GM19239 (cell line): Measurements from ENCODE around the gene SETD1B.

Experiments used
- DNase-seq: peaks from one replicate; pipeline ENCODE4 v3.0.0; 2011; ENCODE audit warnings: low spot score; ENCODE audit not compliant: insufficient read length
- FAIRE-seq: peaks from 2 replicates; lab custom pipeline; 2011; peaks lifted over from hg19 to GRCh38; lab: Jason Lieb, UNC

Gene SETD1B

DNA sequence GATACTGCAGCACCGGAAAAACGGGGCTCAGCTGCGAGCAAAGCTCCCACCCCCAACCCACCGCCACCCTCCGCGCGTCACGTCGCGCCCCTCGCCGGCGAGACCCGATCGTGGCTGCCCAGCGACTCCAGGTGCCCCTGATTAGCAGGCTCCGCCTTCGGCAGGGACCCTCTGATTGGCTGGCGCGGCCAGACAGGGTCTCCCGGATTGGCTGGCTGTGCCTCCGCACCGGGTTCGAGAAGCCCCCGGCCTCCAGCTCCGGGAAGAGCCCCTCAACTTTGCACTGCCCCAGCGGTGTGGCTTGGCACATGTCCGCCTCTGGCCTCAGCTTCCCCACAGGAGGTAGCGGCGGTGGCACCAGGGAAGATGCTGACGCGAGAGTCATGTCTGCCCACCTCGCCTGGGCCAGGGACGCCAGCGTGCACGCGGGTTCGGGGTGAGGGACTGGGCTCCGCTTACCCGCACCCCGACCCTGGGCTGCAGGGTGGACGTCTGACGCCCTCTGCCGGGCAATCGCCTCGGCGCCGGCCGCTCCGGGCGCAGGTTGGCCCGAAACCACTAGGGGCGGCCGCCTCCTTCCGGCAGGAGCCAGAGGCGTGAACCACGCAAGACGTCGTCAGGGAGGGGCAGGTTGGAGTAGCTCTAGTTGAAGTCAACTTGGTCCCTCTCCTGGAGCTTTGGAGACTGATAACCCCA lies 9.8 kb upstream of the SETD1B start:
- FAIRE-seq (peak; percentile 76), DNase-seq (peak; percentile 82)

DNA sequence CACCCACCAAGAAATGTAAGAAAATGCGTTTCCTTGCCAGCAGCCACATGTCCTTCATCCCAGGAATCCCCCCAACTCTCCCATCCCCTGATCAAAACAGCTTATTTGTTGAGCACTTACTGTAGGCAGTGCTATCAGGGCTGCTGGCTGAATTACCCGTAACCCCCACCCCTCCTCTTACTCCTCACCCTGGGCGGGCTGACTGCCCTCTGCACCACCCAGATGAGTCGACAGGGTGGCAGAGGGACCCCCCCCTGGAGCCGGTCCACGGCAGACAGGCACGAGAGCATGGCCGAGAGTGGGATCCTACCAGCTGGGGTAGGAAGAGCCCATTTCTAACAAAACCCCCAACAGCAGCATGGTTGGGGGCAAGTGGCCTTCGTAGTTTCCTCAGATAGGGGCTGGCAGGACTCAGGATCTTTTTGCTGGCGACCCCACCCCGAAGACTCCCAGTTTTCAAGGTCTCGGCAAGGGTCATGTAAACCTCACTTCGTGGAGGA lies 9.2 kb upstream of the SETD1B start:
- DNase-seq (peak; percentile 23), FAIRE-seq (no peak)

DNA sequence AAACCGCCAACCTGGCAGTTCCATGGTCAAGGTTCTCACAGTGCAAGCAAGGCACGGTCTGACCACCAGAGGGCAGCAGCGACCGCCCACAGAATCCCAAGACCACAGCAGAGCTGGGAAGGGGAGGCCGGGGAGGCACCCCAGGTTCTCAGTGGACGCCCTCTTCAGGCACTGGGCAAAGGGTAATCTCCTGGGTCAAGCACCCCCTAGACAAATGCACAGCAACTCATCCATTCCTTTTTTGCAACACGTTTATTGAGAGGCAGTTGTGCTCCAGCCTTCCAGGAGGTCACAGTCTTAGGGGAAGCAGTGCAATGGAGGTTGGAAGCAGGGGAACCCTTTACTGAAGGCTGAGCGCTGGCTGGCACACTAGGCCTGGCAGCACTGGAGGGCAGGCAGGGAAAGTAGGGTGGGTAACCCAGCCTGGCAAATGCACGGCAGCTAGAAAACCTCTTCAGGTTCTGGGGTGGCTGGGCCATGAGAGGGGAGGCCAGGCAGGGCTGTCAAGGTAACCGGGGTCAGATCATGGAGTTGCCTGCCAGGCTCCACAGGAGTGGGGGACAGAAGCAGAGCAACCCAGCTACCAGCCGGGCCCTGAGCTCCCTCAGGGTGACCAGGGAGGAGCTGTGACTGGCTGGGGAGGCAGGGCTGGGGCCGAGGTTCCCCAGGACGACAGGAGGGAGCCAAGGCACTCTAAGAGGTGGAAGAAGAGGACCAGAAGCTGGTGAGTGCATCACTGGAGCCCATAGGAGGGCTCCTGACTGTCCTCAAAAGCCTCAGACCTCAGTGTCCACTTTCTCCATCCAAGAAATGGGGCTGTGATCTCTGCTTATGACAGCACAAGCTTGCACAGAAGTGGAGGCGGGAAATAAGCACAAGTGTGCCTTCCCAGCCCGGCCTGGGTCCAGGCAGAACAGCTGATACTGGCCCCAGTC lies 8.5 kb upstream of the SETD1B start:
- FAIRE-seq (peak; percentile 94), DNase-seq (peak; percentile 87)

DNA sequence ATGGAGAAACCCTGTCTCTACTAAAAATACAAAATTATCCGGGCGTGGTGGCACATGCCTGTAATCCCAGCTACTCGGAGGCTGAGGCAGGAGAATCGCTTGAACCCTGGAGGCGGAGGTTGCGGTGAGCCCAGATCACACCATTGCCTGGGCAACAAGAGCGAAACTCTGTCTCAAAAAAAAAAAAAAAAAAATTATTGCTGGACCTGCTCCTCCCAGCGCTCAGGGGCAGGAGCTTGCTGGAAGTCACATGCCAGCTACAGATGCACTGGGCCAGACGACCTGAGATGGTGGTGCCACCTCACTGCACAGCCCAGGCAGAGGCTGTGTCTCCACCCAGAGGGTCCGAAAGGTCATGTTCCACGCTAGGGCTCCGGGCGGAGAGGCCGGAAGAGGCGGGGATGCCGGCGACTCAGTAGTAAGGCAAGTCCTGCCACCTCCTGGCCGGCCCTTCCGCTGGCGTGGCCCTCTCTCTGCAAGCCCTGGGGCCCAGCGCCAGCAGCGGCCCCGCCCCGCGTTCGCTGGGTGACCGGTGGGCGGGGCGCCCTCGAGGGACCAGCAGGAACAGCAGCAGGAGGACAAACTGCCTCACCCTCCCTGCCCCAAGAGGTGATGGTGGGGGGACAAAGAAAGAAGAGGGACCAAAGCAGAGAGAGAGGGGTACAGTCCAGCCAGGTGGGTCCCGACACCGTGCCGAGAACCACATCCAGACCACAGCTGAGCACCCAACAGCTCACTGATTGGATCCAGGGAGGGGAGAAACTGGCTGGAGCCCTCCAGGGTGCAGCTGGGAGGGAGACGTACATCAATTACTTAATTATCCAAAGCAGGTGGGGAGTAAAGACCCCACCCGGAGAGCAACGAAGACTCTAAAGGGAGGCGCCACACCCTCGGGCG lies 6.7 kb upstream of the SETD1B start:
- FAIRE-seq (no peak), DNase-seq (no peak)

DNA sequence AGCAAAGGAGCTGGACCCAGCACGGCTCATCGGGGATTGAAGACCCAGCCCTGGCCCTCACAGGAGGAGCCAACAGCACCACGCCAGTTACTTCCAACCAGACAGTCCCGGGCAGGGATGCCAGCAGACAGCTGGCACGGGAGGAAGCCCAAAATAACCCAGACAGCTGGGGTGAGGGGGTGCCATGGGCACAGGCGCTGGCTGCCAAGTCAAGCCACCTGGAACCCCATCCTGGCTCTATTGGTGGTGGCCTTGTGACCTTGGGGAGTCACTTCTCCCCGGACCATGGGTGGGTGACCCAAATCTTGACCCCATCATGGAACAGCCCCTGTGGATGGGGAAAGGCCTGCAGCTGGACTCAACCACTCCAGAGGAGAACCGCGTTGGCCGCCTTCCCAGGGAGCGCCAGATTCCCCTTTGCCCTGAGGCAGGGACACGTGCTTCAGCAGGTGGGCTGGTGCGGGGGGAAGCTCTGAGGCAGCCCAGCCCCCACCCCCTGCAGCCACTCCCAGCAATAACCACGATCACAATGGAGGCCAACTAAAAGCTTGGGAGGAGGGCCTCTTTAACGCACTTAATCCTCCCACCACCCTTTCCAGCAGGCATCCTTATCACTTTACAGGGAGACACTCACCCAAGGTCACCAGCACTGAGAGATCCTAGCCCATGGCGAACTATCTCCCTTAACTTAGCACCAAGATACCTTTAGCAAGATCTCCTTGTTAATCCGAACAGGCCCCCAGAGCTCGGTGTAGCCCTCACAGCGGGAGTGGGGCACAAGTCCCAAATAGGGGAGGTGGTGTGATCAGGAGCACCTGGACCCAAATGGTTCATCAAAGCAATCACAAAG lies 5.6 kb upstream of the SETD1B start:
- DNase-seq = no peak
- no peak for FAIRE-seq

DNA sequence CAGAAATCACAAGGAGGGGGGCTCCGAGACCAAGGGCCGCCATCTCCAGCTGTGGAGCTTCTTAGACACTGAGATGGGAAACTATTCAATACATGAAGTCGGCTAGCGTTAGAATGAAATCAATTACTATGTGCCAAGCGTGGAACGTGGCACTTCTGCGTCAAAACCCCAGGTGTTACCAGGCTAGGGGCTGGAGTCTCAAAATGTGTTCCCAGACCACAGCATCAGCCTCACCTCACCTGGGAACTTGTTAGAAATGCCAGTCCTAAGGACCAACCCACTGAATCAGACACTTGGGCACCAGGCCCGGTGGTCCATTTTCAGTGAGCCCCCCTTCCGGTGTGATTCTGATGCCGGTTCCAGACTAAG lies 5.0 kb upstream of the SETD1B start:
- FAIRE-seq (no peak), DNase-seq (no peak)

DNA sequence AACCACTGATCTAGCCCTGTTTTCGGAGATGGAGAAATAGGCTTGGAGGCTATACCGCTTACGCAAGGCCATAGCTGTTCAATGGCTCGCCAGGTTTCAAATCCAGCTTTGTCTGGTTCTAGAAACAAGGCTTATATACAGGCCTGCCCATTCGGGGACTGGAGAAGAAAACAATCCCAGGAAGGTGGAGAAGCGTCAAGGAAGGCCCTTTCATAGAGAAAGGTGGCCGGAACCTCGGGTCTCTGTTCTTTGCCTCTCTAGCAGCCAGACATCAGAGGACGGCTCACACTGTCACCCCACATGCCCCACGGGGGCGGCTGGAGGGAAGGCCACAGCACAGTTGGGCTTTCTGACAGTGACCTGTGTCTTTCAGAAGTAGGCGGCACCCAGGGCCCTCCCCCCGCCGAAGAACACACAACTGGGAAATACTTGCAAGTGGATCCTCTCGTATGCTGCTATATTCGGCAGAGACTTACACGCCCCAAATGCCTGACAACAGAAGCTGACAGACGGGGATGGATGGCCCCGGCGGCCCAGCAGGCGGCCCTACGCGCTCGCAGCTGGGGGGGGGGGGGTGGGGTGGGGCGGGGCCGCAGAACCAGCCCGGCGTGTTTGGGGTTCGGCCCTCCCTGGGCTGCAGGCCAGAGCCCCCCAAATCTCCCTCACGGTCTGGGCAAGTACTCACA lies 4.5 kb upstream of the SETD1B start:
- no peak for FAIRE-seq
- peak; percentile 69 for DNase-seq

DNA sequence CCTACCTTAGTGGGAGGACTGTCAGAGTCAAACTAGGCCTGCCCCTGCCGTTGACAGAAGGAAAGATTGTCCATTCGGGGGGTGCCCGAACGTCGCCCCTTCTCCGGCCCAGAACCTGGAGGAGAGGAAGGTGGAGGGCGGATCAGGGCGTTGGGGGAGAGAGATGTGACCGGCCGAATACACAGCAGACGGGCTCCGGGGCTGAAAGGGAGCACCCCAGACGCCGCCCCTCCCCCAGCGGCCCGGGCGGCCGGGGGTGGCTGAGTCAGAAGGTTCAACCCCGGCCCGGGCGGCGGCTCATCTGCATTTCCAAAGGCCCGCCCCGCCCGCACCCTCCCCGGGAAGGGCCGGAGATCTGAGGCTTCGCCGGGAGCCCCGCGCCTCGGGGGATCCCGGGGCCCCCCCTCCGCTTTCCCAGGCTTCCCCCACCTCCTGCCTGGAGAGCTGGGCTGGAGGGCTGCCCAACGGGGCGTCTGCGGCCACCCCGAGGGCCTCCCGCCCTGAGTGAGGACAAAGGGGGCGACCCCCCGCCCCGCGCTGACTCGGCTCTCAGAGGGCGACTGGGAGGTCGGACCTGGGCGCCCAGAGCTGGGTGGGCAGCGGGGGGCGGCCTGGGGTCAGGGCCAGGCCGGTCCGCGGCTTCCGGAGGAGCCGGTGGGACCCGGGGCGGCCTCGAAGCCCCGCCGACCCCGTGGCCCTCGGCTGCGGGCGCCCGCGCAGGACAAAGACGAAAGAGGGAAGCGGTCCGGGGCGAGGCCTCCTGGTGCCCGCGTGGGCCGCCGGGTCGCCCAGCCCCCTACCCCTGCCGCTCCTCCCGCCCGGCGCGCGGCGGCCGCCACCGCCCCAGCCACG lies 3.7 kb upstream of the SETD1B start:
- peak; percentile 71 for DNase-seq
- no peak for FAIRE-seq

DNA sequence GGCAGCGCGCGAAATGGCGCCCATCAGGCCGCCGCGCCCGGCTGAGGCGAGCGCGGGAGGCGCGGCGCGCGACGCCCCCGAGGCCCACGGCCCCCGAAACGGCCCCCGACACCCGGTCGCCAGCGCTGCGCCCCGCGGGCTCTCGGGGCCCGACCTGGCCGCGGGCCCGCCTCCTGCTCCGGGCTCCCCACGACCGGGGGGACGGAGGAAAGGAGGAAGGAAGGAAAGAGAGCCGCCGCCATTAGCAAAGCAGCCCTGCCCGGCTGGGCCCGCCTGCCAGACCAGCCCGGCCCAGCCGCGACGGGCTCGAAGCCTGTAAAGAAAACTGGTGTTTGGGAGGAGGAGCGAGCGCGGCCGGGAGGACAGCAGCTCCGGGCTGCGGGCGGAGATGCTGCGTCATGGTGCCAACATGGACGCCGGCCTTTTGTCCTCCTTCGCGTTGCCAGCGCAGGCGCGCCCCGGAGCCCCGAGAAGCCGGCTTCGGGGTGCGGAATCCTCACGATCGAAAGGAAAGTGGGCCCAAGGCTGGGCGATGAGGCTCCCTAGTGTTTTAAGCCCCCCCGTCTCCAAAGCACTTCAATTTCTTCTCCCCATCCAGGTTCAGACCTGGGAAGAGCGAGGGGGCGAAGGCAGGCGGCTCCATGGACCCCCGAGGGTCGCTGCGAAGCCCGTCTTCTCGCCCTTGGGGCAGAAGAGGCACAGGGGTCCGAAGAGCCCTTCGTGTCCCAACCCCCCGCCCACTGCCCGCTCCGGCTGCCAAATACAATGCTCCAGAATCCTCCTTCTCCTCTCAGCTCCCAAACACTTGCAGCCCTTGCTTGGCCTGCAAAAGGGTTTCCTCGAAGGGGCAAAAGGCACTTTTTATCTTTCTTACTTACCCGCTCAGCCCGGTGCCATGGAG lies 2.9 kb upstream of the SETD1B start:
- DNase-seq (peak; percentile 52), FAIRE-seq (no peak)

DNA sequence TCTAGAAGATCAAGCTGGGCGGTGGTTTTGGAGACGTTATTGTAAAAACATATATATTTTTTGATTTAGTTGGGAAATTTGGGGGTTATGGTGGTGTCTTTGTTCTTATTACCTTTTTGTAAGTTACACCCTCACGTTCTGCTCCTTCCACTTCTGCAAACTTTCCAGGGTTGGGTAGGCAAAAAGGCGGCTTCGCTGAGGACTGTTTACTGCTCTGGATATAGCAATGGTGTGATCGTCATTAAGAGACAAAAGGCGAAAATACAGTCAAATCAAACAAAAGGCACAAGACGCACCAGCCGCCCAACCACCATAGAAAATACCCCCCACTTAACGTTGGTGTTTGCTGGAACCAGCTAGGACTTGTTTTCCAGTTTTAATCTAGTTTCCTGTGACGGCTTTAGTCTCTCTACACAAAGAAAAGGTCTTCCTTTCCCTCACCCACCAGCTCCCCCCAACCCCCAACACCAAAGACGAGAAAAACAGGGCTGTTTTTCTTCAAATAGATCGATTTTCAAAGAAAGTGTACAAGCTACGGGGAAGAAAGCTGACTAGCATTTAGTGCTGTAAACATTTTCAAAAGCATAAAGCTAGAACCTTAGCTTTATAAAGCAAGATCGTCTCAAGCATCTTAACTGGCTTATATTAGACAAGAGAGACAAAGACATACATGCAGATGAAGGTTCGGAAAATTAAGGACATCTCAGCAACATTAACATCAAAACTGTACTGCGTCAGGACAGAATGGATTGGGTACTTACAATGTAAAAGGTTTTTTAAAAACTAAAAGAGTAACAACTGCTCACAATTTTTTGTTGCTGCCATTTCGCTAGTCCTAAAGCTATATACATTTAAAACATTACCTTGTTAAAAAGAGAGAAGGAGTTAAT lies 2.0 kb upstream of the SETD1B start:
- FAIRE-seq = peak; percentile 94

DNA sequence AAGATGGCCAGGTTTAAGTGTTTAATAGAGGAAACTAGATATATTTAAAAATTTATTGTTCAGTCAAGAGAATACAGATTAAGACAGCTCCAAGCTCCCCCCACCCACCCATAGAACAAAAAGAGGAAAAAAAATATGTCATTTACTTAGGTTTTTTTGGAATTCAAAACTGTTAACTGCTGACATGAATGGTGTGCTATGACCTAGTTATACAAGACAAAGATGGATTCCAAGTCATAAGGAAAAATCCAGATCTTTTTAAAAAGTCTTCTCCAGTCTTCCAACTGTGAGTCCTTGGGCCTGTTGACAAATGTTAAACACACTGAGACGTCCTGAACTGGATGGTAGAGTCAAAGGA lies 1.3 kb upstream of the SETD1B start:
- FAIRE-seq (no peak), DNase-seq (no peak)

More for the DNA sequence above, 2.0 kb upstream of the SETD1B start:
- peak; percentile 38 for DNase-seq

DNA sequence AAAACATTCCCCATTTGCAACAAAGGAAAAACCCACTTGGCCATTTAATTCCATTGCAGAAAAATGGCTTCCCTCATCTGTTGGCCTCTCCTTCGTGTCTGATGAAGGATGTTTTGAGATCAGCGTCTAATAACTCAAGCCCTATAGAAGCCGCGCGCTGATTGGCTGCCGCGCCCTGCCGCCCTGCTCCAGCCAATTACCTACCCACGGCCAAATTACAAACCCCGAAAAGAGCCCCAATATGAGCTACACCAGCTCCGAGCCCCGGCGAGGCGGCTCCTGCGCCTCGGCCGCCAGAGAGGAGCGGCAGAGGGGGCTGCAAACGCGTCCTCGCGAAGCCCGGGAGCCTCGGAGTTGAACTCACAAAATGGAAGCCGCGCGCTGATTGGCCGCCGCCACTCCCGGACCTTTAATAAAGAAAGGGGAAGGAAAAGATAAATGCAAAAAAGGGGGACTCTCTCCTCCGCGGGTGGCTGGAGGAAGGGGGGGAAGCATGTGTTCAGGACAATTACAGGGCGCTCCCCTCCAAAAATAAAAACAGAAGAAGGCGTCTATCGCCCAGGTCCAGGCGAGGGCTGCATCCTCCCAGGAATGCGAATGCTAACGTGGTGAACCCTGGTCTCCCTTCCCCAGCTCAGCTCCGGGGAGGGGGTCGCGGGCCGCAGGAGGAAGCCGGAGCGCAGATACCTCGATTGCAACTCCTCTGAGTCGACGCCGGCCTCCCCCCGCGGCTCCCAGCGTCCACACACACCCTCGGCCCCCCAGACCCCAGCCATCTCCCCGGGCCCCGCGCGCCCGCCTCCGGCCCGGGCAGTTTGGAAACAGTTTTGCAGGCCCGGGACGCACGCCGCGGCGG lies 738 bp upstream of the SETD1B start:
- peak; percentile 94 for FAIRE-seq
- DNase-seq = peak; percentile 89

DNA sequence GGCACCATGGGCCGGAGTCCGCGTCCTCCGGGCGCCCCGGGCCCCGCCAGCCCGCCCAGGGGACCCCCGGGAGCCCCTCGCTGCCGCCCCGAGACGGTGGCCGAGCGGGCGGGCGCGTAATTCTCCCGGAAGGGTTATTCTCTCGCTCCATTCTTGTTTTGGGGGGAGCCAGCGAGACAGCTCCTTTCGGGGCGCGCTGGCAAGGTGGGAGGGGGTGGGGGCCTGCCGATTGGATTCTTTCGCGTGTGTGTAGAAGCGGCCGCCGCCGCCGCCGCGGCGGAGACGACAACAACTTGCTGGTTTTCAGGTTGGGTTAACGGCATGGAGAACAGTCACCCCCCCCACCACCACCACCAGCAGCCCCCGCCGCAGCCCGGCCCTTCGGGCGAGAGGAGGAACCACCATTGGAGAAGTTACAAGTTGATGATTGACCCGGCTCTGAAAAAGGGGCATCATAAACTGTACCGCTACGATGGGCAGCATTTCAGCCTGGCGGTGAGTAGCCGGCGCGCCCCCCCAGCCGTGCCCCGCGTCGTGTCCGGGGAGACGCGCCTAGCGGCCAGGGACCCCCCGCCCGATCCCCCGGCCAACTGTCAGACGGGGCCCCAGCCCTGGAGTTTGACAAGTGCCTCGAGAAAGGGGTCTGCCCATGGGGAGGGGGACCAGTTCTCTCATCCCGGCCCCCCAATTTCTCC lies 755 bp downstream of the SETD1B start:
- DNase-seq = peak; percentile 60
- FAIRE-seq = peak; percentile 63

DNA sequence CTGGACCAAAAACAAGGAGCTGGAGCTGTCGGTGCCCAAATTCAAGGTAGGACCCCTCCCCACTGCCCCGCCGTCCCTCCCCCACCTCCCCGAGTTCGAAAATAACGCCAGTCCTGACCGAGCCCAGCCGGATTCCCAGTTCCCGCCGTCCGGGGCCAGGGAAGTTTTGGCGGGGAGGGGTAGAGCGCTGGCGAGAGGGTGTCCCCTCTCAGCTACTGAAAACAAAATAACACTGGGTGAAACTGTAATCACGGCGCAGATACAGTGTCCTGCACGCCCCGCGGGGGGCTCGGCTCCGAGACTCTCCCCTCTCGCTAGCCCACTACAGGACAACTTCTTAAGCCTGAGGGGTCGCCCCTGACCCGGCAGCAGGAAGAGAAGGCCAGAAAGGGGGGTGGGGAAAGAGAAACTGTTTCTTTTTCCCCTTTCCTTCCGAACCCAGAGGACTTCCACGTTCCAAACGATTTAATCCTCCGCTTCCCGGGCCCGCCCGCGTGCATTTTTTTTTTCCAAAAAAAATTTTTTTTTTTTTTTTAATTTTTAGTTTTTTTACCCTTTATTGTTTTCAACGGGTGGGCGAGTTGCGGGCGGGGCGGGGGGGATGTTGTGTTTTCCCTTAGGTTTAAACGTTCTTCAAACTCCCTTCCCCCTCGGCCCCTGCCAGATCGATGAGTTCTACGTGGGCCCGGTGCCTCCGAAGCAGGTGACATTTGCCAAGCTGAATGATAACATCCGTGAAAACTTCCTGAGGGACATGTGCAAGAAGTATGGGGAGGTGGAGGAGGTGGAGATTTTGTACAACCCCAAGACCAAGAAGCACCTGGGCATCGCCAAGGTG lies 1.6 kb downstream of the SETD1B start:
- FAIRE-seq (peak; percentile 61), DNase-seq (no peak)
